Neural crest cell (in vitro differentiated cells): ENCODE measurements around the gene EIF4G3. TPM values are rescaled to one million over a fixed set of nuclear protein-coding genes. Genes with fewer than 3 reads are reported as not detected.

Experiments used
- DNase-seq: peaks from one replicate; pipeline ENCODE4 v3.0.0; 2021; ENCODE audit warnings: low read depth, mixed read lengths, low spot score
- H3K27ac Mint-ChIP-seq: one replicate; pipeline ENCODE4 v1.8.0; 2021; ENCODE audit warnings: mild to moderate bottlenecking, mixed read lengths; ENCODE audit not compliant: unreplicated experiment
- H3K27me3 Mint-ChIP-seq: 2 replicates; pipeline ENCODE4 v1.8.0; 2021; ENCODE audit warnings: low read depth, mild to moderate bottlenecking, mixed read lengths
- H3K36me3 Mint-ChIP-seq: 2 replicates; pipeline ENCODE4 v1.8.0; 2021; ENCODE audit warnings: low read depth, mild to moderate bottlenecking, mixed read lengths
- H3K4me1 Mint-ChIP-seq: 2 replicates; pipeline ENCODE4 v1.8.0; 2021; ENCODE audit warnings: mixed read lengths
- H3K4me3 Mint-ChIP-seq: one replicate; pipeline ENCODE4 v1.8.0; 2021; ENCODE audit warnings: mild to moderate bottlenecking, mixed read lengths
- H3K9me3 Mint-ChIP-seq: 2 replicates; pipeline ENCODE4 v1.8.0; 2021; ENCODE audit warnings: mixed read lengths
- CTCF ChIP-seq: fragments of 200-600 bp; sonication (generic); conservative IDR thresholded peaks from 2 replicates; pipeline ENCODE4 v1.5.0; 2021; ENCODE audit warnings: antibody characterized with exemption, mild to moderate bottlenecking
- total RNA-seq: library from RNA; stranded (reverse); gene quantifications from 2 replicates; pipeline ENCODE4 v1.2.1, GENCODE V29; 2021

The EIF4G3 gene
- total RNA-seq, 1 donor from 2014 or later: 97.5 TPM

- Mint-ChIP-seq H3K4me3 (no peak overlapping the region), H3K4me1 (peaks cover 13% of the 10 kb centered on the region), H3K9me3 (no peaks in the 10 kb centered on the region), H3K27ac (no peak overlapping the region), H3K27me3 (no peaks in the 10 kb centered on the region), H3K36me3 (no peaks in the 10 kb centered on the region)
- DNase-seq: no peak
- no peak for TF ChIP-seq CTCF
These were observed 171.0 kb downstream of the EIF4G3 start for GRCh38 chr1:21005466-21006239.

GRCh38 chr1:21003281-21004045 lies 173.2 kb downstream of the EIF4G3 start:
- Mint-ChIP-seq H3K27me3 (no peaks in the 10 kb centered on the region), H3K4me3 (no peak overlapping the region), H3K36me3 (no peaks in the 10 kb centered on the region), H3K4me1 (peaks cover 19% of the 10 kb centered on the region), H3K27ac (no peak overlapping the region), H3K9me3 (no peaks in the 10 kb centered on the region)
- TF ChIP-seq CTCF: no peak
- DNase-seq: no peak

- TF ChIP-seq CTCF: no peak
- Mint-ChIP-seq H3K4me1 (peaks cover 24% of the 10 kb centered on the region), H3K27me3 (no peaks in the 10 kb centered on the region), H3K9me3 (no peaks in the 10 kb centered on the region), H3K27ac (no peak overlapping the region), H3K36me3 (no peaks in the 10 kb centered on the region), H3K4me3 (no peak overlapping the region)
- DNase-seq: no peak
These were observed 175.7 kb downstream of the EIF4G3 start for GRCh38 chr1:21001042-21001441.

- peaks cover 22% of the 10 kb centered on the region for H3K4me1 Mint-ChIP-seq
- no peaks in the 10 kb centered on the region for H3K9me3 Mint-ChIP-seq
- H3K27me3 Mint-ChIP-seq: no peaks in the 10 kb centered on the region
- TF ChIP-seq CTCF: no peak
- H3K4me3 Mint-ChIP-seq: no peak overlapping the region
- DNase-seq: no peak
- H3K27ac Mint-ChIP-seq: peak overlapping the region; percentile 13
- no peaks in the 10 kb centered on the region for H3K36me3 Mint-ChIP-seq
These were observed 176.5 kb downstream of the EIF4G3 start for GRCh38 chr1:21000245-21000594.

- peaks cover 22% of the 10 kb centered on the region for H3K4me1 Mint-ChIP-seq
- DNase-seq: no peak
- no peak overlapping the region for H3K27ac Mint-ChIP-seq
- no peak for TF ChIP-seq CTCF
- H3K27me3 Mint-ChIP-seq: no peaks in the 10 kb centered on the region
- H3K4me3 Mint-ChIP-seq: no peak overlapping the region
- H3K36me3 Mint-ChIP-seq: no peaks in the 10 kb centered on the region
- no peaks in the 10 kb centered on the region for H3K9me3 Mint-ChIP-seq
These were observed 177.0 kb downstream of the EIF4G3 start for GRCh38 chr1:20999525-21000244.
